GM19025 (cell line): ENCODE data around the gene RBM11.
"Not testable (repeated sequence)": the region's sequence is repeated elsewhere in the genome, so short reads cannot be mapped to it uniquely, and the experiment has no call there.

Experiments used
- ATAC-seq: cut with Tn5 transposase; IDR thresholded peaks from one replicate; pipeline ENCODE4 v1.9.1; 2021; ENCODE audit warnings: mild to moderate bottlenecking, low read depth, moderate library complexity; ENCODE audit not compliant: unreplicated experiment

RBM11 gene, protein sequence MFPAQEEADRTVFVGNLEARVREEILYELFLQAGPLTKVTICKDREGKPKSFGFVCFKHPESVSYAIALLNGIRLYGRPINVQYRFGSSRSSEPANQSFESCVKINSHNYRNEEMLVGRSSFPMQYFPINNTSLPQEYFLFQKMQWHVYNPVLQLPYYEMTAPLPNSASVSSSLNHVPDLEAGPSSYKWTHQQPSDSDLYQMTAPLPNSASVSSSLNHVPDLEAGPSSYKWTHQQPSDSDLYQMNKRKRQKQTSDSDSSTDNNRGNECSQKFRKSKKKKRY

GRCh38 chr21:14215971-14216641 is at the start of gene RBM11:
RBM11 (plus strand) TSS chr21:14216157; CDS start chr21:14216187, 30 bp downstream.
- peak; percentile 93 for ATAC-seq

DNA sequence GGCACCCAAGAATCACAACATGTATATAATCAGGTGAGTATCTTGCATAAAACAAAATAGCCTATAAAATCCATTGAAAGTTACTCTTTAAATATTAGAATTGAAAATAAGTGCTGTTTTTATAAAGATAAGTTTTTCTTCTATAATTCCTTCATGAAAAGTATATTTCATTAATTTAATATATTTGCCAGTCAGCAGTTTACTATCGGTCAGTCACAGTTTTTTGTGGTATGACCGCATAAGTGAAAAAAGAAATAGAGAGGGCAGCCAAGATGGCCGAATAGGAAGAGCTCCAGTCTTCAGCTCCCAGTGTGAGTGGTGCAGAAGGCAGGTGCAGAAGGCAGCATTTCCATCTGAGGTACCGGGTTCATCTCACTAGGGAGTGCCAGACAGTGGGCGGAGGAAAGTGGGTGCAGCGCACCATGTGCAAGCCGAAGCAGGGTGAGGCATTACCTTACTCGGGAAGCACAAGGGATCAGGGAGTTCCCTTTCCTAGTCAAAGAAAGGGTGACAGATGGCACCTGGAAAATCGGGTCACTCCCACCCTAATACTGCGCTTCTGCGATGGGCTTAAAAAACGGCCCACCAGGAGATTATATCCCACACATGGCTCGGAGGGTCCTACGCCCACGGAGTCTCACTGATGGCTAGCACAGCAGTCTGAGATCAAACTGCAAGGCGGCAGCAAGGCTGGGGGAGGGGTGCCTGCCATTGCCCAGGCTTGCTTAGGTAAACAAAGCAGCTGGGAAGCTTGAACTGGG is 49.3 kb upstream of the RBM11 start:
- ATAC-seq = not testable (repeated sequence)

- no peak for ATAC-seq
Measured at GRCh38 chr21:14206222-14206621, 9.7 kb upstream of the RBM11 start.

GRCh38 chr21:14210738-14211137 is 5.2 kb upstream of the RBM11 start, which contains the start of gene LIPI:
LIPI (minus strand) TSS chr21:14210955; CDS start chr21:14210845, 110 bp downstream.
- ATAC-seq = no peak

DNA sequence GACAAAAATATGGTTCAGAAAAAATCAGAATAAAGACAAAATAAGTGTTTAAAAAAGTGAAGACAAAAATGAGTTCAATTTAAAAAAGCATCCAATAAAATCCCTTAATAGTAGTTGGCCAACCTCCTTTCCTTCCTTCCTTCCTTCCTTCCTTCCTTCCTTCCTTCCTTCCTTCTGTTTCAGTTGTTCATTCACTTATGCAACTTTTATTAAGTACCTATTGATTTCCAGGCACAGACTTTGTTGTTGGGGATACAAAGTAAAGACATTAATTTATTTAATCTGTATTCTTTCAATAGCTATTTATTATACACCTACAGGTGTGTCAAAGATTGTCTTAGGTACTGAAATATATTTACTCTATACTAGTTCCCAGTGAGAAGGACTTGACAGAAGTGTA is 2.8 kb upstream of the RBM11 start:
- no peak for ATAC-seq

- no peak for ATAC-seq
Measured at GRCh38 chr21:14223365-14223764, 7.4 kb downstream of the RBM11 start.

DNA sequence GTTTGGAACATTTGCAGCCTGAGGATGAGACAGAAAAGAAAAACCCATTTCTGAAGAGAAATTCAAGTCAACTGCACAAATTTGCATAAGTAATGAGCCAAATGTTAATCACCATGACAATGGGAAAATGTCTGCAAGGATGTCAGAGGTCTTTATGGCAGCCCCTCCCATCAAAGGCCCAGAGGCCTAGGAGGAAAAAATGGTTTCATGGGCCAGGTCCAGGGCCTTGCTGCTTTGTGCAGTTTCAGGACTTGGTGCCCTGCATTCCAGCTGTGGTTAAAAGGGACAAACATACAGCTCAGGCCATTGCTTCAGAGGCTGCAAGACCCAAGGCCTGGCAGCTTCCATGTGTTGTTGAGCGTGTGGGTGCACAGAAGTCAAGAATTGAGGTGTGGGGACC is 13.4 kb downstream of the RBM11 start:
- no peak for ATAC-seq

- no peak for ATAC-seq
Measured at GRCh38 chr21:14235101-14235500, 19.1 kb downstream of the RBM11 start.

DNA sequence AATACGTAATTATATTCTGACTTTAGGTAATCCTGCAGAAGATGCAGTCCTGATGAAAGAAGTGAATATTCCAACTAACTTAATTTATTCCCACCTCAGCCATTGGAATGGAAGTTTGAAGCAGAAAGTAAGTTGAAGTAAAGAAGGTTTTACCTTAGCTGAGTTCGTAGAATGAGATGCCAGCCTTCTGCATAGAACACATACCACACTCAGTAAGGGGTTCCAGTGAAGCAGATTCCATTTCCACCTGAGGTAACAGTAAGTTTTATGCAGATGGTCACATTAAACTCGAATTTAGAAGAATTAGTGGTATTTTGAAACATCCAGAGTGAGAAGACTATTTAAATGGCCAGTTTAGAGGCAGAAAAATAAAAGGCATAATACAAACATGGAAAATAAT is 20.2 kb downstream of the RBM11 start:
- no peak for ATAC-seq

- ATAC-seq = no peak
Measured at GRCh38 chr21:14239281-14239680, 23.3 kb downstream of the RBM11 start.

DNA sequence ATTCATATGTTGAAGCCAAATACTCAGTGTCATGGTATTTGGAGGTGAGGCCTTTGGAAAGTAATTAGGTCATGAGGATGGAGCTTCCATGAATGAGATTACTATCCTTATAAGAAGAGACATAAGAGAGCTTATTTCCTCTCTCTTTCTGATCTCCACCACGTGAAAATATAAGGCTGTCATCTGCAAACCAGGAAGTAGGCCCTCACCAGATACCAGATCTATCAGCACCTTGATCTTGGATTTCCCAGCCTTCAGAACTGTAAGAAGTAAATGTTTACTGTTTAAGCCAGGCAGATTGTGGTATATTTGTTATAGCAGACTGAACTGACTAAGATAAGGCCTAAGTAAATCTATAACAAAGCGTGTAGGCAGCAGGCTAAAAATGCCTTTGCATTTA is 25.3 kb downstream of the RBM11 start:
- ATAC-seq = no peak

DNA sequence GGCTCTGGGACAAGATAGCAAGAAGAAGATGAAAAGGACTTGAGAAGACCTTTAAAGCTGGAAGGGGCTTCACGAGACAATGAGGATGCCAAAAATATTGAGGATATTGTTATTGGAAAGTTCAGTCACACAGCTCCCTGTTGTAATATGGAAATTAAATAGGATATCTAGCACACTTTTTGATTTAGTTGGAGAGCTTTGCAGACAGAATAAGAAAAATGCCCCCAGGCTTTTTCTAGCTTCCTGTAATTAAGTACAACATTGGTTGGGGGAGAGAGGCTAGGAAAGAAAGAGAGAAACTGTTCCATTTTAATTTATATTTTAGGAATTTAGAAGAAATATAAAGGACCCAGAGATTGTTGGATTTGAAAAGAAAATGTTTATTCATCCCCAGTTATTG is 27.5 kb downstream of the RBM11 start:
- no peak for ATAC-seq

DNA sequence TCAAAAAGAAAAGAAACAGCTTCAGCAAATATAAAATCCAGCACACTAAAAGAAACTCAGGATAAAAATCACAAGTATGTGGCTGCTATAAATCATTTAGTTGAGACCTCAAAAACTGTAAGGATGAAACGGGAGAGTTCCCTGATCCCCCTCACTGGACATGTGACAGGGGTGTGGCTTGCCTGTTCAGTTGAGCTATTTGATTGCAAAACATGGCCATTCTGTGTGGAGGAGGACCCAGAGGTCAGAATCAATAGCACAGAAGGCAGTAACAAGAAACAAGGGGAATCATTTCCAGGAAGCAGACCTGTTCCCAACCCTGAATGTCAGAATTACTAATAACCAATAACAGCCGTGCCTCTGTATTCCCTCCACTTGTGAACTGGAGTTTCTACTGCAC is 27.9 kb downstream of the RBM11 start:
- ATAC-seq = no peak

- ATAC-seq = no peak
Measured at GRCh38 chr21:14244911-14245310, 29.0 kb downstream of the RBM11 start.

DNA sequence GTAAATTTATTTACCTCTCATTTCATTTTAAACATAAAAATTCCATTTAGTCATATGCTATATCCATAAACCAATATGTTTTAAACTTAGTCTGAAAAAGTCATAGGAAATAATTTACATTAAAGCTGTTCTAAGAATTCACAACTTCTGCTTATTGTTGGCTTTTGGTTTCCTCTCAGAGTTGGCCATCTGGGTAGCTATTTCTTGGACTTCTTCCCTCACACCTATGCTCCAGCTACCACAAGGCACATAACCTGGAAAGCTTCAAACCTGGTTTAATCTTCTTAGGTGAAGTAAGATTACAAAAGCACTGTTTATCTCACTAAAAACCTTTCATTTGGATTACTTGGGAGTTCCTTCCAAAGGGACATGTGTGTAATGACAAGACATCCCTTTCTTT is 29.8 kb downstream of the RBM11 start:
- no peak for ATAC-seq

GRCh38 chr21:14251336-14251735 is 35.4 kb downstream of the RBM11 start:
- no peak for ATAC-seq

DNA sequence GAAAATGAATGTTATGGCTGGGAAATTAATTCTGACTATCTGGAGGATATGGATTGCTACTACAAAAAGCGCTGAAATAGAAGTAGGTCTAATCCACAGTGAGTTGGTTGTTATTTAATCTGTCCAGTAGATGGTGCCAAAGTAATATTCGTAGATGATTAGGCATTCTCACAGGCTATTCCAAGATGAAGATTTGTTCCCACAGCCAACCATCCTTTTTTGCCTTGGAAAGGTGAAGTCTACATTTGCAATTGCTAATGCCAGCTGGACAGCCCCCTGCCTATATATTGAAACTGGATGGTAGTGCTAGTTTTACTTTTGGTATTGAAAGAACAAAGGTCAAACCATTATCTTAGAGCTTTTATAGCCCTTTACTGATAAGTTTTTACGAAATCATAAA is 43.8 kb downstream of the RBM11 start:
- ATAC-seq = no peak

GRCh38 chr21:14260174-14260764 is 44.3 kb downstream of the RBM11 start:
- no peak for ATAC-seq

DNA sequence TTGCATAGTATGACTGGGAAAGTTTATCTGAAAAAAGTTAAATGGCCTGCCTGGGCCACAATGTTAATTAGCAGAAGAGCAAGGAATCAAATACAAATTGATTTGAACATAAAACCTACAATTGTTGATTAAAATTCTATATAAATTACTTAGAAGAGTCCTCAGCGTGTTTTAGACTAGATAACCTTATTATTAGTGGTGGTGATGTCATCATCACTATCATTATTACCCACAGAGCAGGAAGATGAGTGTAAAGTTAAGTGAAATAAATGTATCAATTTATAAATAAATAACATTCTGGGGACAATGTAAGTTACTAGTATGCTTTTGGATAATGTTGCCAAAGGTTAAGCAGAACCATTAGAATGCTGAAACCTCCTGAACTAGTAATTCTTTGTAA is 46.1 kb downstream of the RBM11 start:
- ATAC-seq = no peak

- ATAC-seq = no peak
Measured at GRCh38 chr21:14263879-14264278, 47.9 kb downstream of the RBM11 start.

GRCh38 chr21:14265023-14265422 is 49.1 kb downstream of the RBM11 start:
- no peak for ATAC-seq
